Vagina (tissue), 2 donors: ENCODE measurements around the gene ABCC8.

Experiments
- CTCF ChIP-seq, 3 experiments: fragments of 450-650 bp in 2 of 3; fragments of 200-600 bp in 1 of 3; sonication (generic) in 1 of 3; IDR thresholded peaks; one replicate each; pipeline ENCODE4 v1.5.1; 2017 to 2019; ENCODE audit warnings: antibody characterized with exemption in 3 of 3, mild to moderate bottlenecking in 2 of 3, moderate library complexity in 2 of 3
- POLR2AphosphoS5 ChIP-seq, 2 donors: sonication (generic); formaldehyde crosslinking; IDR thresholded peaks; one replicate each; pipeline ENCODE4 v1.9.0; 2017; ENCODE audit warnings: antibody characterized with exemption in 2 of 2, mild to moderate bottlenecking in 2 of 2, low read depth in 1 of 2; ENCODE audit not compliant: insufficient read depth in 1 of 2

- TF ChIP-seq POLR2AphosphoS5 (IDR thresholded peaks at IDR 0.05; ENCODE audit: insufficient read depth in 1 of 2, low read depth in 1 of 2): no peak
- no peak for TF ChIP-seq CTCF (IDR thresholded peaks at IDR 0.05)
Measured at GRCh38 chr11:17494019-17494418, 17.4 kb upstream of the ABCC8 start.
